Measurements from ENCODE around the gene BCKDHB.

Gene BCKDHB

GRCh38 chr6:80174900-80175572 lies 68.6 kb downstream of the BCKDHB start:
- DNase-seq (ENCODE audit: low spot score), result no peak
- in situ Hi-C loops (cut with MboI; ENCODE audit: low pct_unique_long_range_greater_than_20kb, low sequenced_read_pairs, unreplicated experiment), result no loop called here
- TF ChIP-seq CTCF (IDR thresholded peaks at IDR 0.05; ENCODE audit: extremely low read depth, insufficient read depth, missing control alignments), result no peak

GRCh38 chr6:80179695-80180094 lies 73.2 kb downstream of the BCKDHB start:
- no peak for TF ChIP-seq CTCF (IDR thresholded peaks at IDR 0.05; ENCODE audit: extremely low read depth, insufficient read depth, missing control alignments)

DNA sequence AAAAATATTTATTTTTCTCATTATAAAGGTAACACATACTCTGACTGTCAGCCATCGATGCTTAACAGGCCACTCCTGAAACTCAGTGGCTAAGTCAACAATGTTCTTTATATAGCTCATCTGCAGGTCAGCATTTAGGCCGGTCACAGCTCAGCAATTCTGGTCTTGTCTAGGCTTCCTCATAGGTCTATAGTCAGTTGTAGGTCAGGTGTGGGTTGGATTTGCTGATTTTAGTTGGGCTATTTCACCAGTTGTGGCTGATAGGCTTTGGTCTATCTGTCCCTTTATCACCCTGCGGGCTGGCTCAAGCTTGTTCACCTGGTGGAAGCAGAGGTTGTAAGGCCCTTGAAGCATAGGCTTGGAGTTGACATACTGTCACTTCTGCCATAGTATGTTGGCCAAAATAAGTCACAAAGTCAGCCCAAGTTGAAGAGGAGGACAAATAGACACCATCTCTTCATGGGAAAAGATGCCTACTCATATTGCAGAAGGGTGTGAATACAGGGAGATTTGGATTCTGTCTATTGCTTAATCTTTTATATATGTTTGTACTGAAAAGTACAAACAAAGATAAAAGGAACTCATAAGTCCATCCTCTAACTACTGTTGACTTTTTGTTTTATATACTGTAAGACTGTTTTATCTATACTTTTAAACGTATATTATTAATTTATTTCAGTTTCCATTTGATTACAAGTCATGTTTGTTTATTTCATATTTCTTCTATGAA lies 75.0 kb downstream of the BCKDHB start:
- in situ Hi-C loops (cut with MboI; ENCODE audit: low pct_unique_long_range_greater_than_20kb, low sequenced_read_pairs, unreplicated experiment), result no loop called here
- DNase-seq (ENCODE audit: low spot score), result peak; percentile 5
- no peak for TF ChIP-seq CTCF (IDR thresholded peaks at IDR 0.05; ENCODE audit: extremely low read depth, insufficient read depth, missing control alignments)

More at GRCh38 chr6:80179695-80180094, 73.2 kb downstream of the BCKDHB start:
- DNase-seq (ENCODE audit: low spot score), result no peak
- in situ Hi-C loops (cut with MboI; ENCODE audit: low pct_unique_long_range_greater_than_20kb, low sequenced_read_pairs, unreplicated experiment), result no loop called here

GRCh38 chr6:80182308-80182707 lies 75.8 kb downstream of the BCKDHB start:
- no peak for DNase-seq (ENCODE audit: low spot score)
- in situ Hi-C loops (cut with MboI; ENCODE audit: low pct_unique_long_range_greater_than_20kb, low sequenced_read_pairs, unreplicated experiment), result no loop called here
- no peak for TF ChIP-seq CTCF (IDR thresholded peaks at IDR 0.05; ENCODE audit: extremely low read depth, insufficient read depth, missing control alignments)

DNA sequence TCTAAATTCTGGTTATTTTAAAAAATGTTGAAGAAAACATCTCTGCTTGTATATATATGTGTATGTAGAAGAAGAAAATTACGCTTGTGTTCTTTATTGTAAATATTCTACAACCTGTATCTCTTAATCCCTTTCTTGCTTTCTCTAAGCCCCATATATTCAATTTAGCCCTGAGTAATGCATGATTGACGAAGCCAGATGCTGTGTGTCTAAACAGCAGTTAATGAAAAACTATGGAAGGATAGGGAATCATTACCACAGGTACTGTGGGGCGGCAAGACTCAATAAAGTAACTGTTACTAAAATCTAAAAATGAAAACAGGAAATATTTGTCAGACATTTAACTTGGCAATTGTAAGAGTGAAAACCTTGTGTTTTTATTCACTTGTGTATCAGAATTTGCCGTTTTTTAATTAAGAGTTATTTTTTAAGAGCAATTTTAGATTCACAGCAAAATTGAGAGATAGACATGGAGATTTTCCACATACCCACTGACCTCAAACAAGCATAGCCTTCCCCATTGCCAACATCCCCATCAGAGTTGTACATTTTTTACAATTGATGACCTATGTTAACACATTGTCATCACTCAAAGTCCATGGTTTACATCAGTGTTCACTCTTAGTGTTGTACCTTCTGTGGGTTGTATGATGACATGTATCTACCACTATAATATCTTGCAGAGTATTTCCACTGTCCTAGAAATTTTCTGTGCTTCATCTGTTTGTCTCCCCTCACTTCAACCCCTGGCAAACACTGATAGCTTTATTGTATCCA lies 76.7 kb downstream of the BCKDHB start:
- in situ Hi-C loops (cut with MboI; ENCODE audit: low pct_unique_long_range_greater_than_20kb, low sequenced_read_pairs, unreplicated experiment), result no loop called here
- no peak for TF ChIP-seq CTCF (IDR thresholded peaks at IDR 0.05; ENCODE audit: extremely low read depth, insufficient read depth, missing control alignments)
- DNase-seq (ENCODE audit: low spot score), result no peak

GRCh38 chr6:80185492-80185891 lies 79.0 kb downstream of the BCKDHB start:
- no peak for TF ChIP-seq CTCF (IDR thresholded peaks at IDR 0.05; ENCODE audit: extremely low read depth, insufficient read depth, missing control alignments)
- in situ Hi-C loops (cut with MboI; ENCODE audit: low pct_unique_long_range_greater_than_20kb, low sequenced_read_pairs, unreplicated experiment), result no loop called here

More at GRCh38 chr6:80185492-80185891, 79.0 kb downstream of the BCKDHB start:
- DNase-seq (ENCODE audit: low spot score), result no peak

All from GM13977 (cell line).